Hematopoietic multipotent progenitor cell treated with erythropoietin and hydrocortisone succinate and interleukin-3 and kit ligand, for 8 days (in vitro differentiated cells): Measurements from ENCODE around the gene SLCO2A1.
A peak's percentile ranks its signal among the peaks of the same experiment; 100 is the strongest.

Experiments used
- DNase-seq: peaks from one replicate; pipeline ENCODE4 v3.0.0-alpha.2; 2015

Gene SLCO2A1

GRCh38 chr3:133997871-133998635 lies 31.7 kb downstream of the SLCO2A1 start:
- no peak for DNase-seq

GRCh38 chr3:133996996-133997395 lies 32.7 kb downstream of the SLCO2A1 start:
- DNase-seq = no peak

GRCh38 chr3:133996251-133996661 lies 33.5 kb downstream of the SLCO2A1 start:
- no peak for DNase-seq

- no peak for DNase-seq
Measured at GRCh38 chr3:133995264-133995663, 34.5 kb downstream of the SLCO2A1 start.

- DNase-seq = no peak
Measured at GRCh38 chr3:133994166-133994890, 35.4 kb downstream of the SLCO2A1 start.

GRCh38 chr3:133992951-133993620 lies 36.6 kb downstream of the SLCO2A1 start:
- no peak for DNase-seq

- DNase-seq = no peak
Measured at GRCh38 chr3:133992381-133992780, 37.3 kb downstream of the SLCO2A1 start.

GRCh38 chr3:133991637-133992036 lies 38.1 kb downstream of the SLCO2A1 start:
- peak; percentile 3 for DNase-seq

- DNase-seq = no peak
Measured at GRCh38 chr3:133991209-133991608, 38.5 kb downstream of the SLCO2A1 start.

GRCh38 chr3:133989936-133990702 lies 39.6 kb downstream of the SLCO2A1 start:
- DNase-seq = no peak

GRCh38 chr3:133988631-133989161 lies 41.0 kb downstream of the SLCO2A1 start:
- no peak for DNase-seq

GRCh38 chr3:133987948-133988484 lies 41.7 kb downstream of the SLCO2A1 start:
- DNase-seq = no peak

- DNase-seq = no peak
Measured at GRCh38 chr3:133987136-133987535, 42.6 kb downstream of the SLCO2A1 start.

- DNase-seq = no peak
Measured at GRCh38 chr3:133986311-133986710, 43.4 kb downstream of the SLCO2A1 start.

- DNase-seq = no peak
Measured at GRCh38 chr3:133984975-133985374, 44.8 kb downstream of the SLCO2A1 start.

- no peak for DNase-seq
Measured at GRCh38 chr3:133983576-133984560, 45.9 kb downstream of the SLCO2A1 start.

- DNase-seq = no peak
Measured at GRCh38 chr3:133983126-133983525, 46.6 kb downstream of the SLCO2A1 start.

GRCh38 chr3:133980550-133980949 lies 49.2 kb downstream of the SLCO2A1 start:
- DNase-seq = no peak

GRCh38 chr3:133980035-133980434 lies 49.7 kb downstream of the SLCO2A1 start:
- no peak for DNase-seq

- peak; percentile 8 for DNase-seq
Measured at GRCh38 chr3:133979553-133979952, 50.2 kb downstream of the SLCO2A1 start.

- no peak for DNase-seq
Measured at GRCh38 chr3:133977568-133977967, 52.2 kb downstream of the SLCO2A1 start.
